KMS-11 (cell line): Measurements from ENCODE around the gene PIGX.

Experiments used
- H2AFZ ChIP-seq: fragments of 200-600 bp; sonication (generic); 2 replicates; pipeline ENCODE4 v1.6.1; 2016; ENCODE audit warnings: antibody characterized with exemption, mixed run types, low read depth
- H3K27ac ChIP-seq: fragments of 200-600 bp; sonication (generic); 2 replicates; pipeline ENCODE4 v1.6.1; 2016; ENCODE audit warnings: mild to moderate bottlenecking, mixed run types
- H3K27me3 ChIP-seq: fragments of 200-600 bp; sonication (generic); 2 replicates; pipeline ENCODE4 v1.6.1; 2017; ENCODE audit warnings: mild to moderate bottlenecking, low read depth, mixed run types, moderate library complexity; ENCODE audit not compliant: insufficient read depth
- H3K36me3 ChIP-seq: fragments of 200-600 bp; sonication (generic); 2 replicates; pipeline ENCODE4 v1.6.1; 2017; ENCODE audit warnings: mild to moderate bottlenecking, mixed run types; ENCODE audit not compliant: insufficient read depth
- H3K4me1 ChIP-seq: fragments of 200-600 bp; sonication (generic); 2 replicates; pipeline ENCODE4 v1.6.1; 2016; ENCODE audit warnings: mild to moderate bottlenecking, low read depth, mixed run types; ENCODE audit not compliant: poor library complexity, severe bottlenecking
- H3K4me2 ChIP-seq: fragments of 200-600 bp; sonication (generic); 2 replicates; pipeline ENCODE4 v1.7.0; 2016; ENCODE audit warnings: mild to moderate bottlenecking, mixed run types
- H3K4me3 ChIP-seq: fragments of 200-600 bp; sonication (generic); IDR thresholded peaks from 2 replicates; pipeline ENCODE4 v1.6.1; 2017; ENCODE audit warnings: low read depth, low read length, mixed read lengths; ENCODE audit not compliant: insufficient read depth
- H3K79me2 ChIP-seq: fragments of 200-600 bp; sonication (generic); 2 replicates; pipeline ENCODE4 v1.6.1; 2016; ENCODE audit warnings: low read depth, mixed run types; ENCODE audit not compliant: insufficient read depth
- H3K9ac ChIP-seq: fragments of 200-600 bp; sonication (generic); 2 replicates; pipeline ENCODE4 v1.6.1; 2016; ENCODE audit warnings: mild to moderate bottlenecking, mixed run types
- H4K20me1 ChIP-seq: fragments of 200-600 bp; sonication (generic); 2 replicates; pipeline ENCODE4 v1.6.1; 2016; ENCODE audit warnings: mild to moderate bottlenecking, mixed run types; ENCODE audit not compliant: insufficient read depth
- CTCF ChIP-seq: fragments of 200-600 bp; sonication (generic); conservative IDR thresholded peaks from 2 replicates; pipeline ENCODE4 v1.6.1; 2017; ENCODE audit warnings: low read depth, mild to moderate bottlenecking, antibody characterized with exemption, low read length, moderate library complexity, mixed read lengths

PIGX gene

GRCh38 chr3:196757876-196758739 lies 45.9 kb downstream of the PIGX start:
- Histone ChIP-seq H3K36me3 (0 out of 2 replicates have a peak, but pooled peaks cover 7% of the 10 kb centered on the region), H3K9ac (no peak overlapping the region), H3K4me1 (no peaks in the 10 kb centered on the region), H4K20me1 (no peaks in the 10 kb centered on the region), H3K27ac (no peak overlapping the region), H3K4me3 (no peak overlapping the region), H3K27me3 (no peaks in the 10 kb centered on the region), H2AFZ (no peak overlapping the region), H3K4me2 (no peak overlapping the region), H3K79me2 (peaks cover 69% of the 10 kb centered on the region)
- TF ChIP-seq CTCF, result no peak

GRCh38 chr3:196763179-196763578 lies 51.0 kb downstream of the PIGX start:
- H3K27ac ChIP-seq, result no peak overlapping the region
- H4K20me1 ChIP-seq, result no peaks in the 10 kb centered on the region
- no peak overlapping the region for H3K4me3 ChIP-seq
- no peaks in the 10 kb centered on the region for H3K4me1 ChIP-seq
- H3K27me3 ChIP-seq, result no peaks in the 10 kb centered on the region
- no peak overlapping the region for H3K4me2 ChIP-seq
- H3K36me3 ChIP-seq, result no peaks in the 10 kb centered on the region
- H3K9ac ChIP-seq, result no peak overlapping the region
- no peak overlapping the region for H2AFZ ChIP-seq
- TF ChIP-seq CTCF, result no peak
- peaks cover 29% of the 10 kb centered on the region; the same call in 1 of the 2 replicates for H3K79me2 ChIP-seq

- no peak overlapping the region for H2AFZ ChIP-seq
- H3K4me3 ChIP-seq, result no peak overlapping the region
- H3K9ac ChIP-seq, result no peak overlapping the region
- TF ChIP-seq CTCF, result no peak
- no peak overlapping the region for H3K27ac ChIP-seq
- H3K36me3 ChIP-seq, result no peaks in the 10 kb centered on the region
- peaks cover 24% of the 10 kb centered on the region; the same call in 1 of the 2 replicates for H3K79me2 ChIP-seq
- no peaks in the 10 kb centered on the region for H3K27me3 ChIP-seq
- H4K20me1 ChIP-seq, result no peaks in the 10 kb centered on the region
- no peaks in the 10 kb centered on the region for H3K4me1 ChIP-seq
- H3K4me2 ChIP-seq, result no peak overlapping the region
These were observed 53.3 kb downstream of the PIGX start for GRCh38 chr3:196765454-196765853.

- H3K79me2 ChIP-seq, result peaks cover 66% of the 10 kb centered on the region; the same call in 1 of the 2 replicates
- no peaks in the 10 kb centered on the region for H3K27me3 ChIP-seq
- H3K4me1 ChIP-seq, result no peaks in the 10 kb centered on the region
- H4K20me1 ChIP-seq, result no peaks in the 10 kb centered on the region
- H3K27ac ChIP-seq, result no peak overlapping the region
- H3K36me3 ChIP-seq, result no peaks in the 10 kb centered on the region
- TF ChIP-seq CTCF, result no peak
- no peak overlapping the region for H2AFZ ChIP-seq
- H3K9ac ChIP-seq, result no peak overlapping the region
- no peak overlapping the region for H3K4me3 ChIP-seq
- H3K4me2 ChIP-seq, result no peak overlapping the region
These were observed 58.9 kb downstream of the PIGX start for GRCh38 chr3:196771067-196771466.
